GM12878 (cell line): Measurements from ENCODE around the gene RALGPS1. TPM values are rescaled to one million over a fixed set of nuclear protein-coding genes. Genes with fewer than 3 reads are reported as not detected.

Source experiments
- ATAC-seq: fragments of 200-7000 bp; cut with Tn5 transposase; 3 replicates; pipeline ENCODE4 v1.9.1; 2020; ENCODE audit warnings: mild to moderate bottlenecking, moderate library complexity
- BruUV-seq: library from RNA; stranded (reverse); fragments of 400-500 nt; replicated peaks from 2 replicates; lab custom pipeline; 2021; lab: Mats Ljungman, UMichigan
- CTCF ChIA-PET: fragments of 300-600 bp; sonication (Branson Sonifier 250); formaldehyde crosslinking; extraction: SDS; loops from one replicate; lab custom pipeline; 2021; ENCODE audit warnings: inconsistent platforms; lab: Yijun Ruan, JAX
- POLR2A ChIA-PET: fragments of 350-600 bp; formaldehyde crosslinking; extraction: SDS; loops from one replicate; lab custom pipeline; 2021; ENCODE audit warnings: inconsistent platforms; lab: Charles Lee
- RAD21 ChIA-PET: fragments of 300-600 bp; sonication (Branson Sonifier 250); formaldehyde crosslinking; loops from one replicate; lab custom pipeline; 2023; ENCODE audit warnings: antibody characterized with exemption; ENCODE audit not compliant: unreplicated experiment; lab: Charles Lee
- SMC1A ChIA-PET: fragments of 300-600 bp; sonication (Branson Sonifier 250); formaldehyde crosslinking; loops from one replicate; lab custom pipeline; 2023; ENCODE audit not compliant: unreplicated experiment, uncharacterized antibody; lab: Charles Lee
- DNase-seq: peaks from one replicate; pipeline ENCODE4 v3.0.0-alpha.2; 2011; ENCODE audit warnings: low read depth, low spot score
- FAIRE-seq: peaks from 3 replicates; lab custom pipeline; 2011; peaks lifted over from hg19 to GRCh38; lab: Jason Lieb, UNC
- H2AFZ ChIP-seq: 2 replicates; pipeline ENCODE4 v1.6.0; 2011; ENCODE audit warnings: low read depth, low read length, control low read depth; ENCODE audit not compliant: control insufficient read depth
- H3K27ac ChIP-seq: 2 replicates; pipeline ENCODE4 v1.5.1; 2011; ENCODE audit warnings: control low read depth; ENCODE audit not compliant: control insufficient read depth, insufficient read depth
- H3K27me3 ChIP-seq, 2 experiments: replicated peaks in 1 of 2; 2 replicates each; pipeline versions ENCODE4 v1.6.0 to v1.6.1; 2011; ENCODE audit warnings: low read length in 1 of 2; ENCODE audit not compliant: control insufficient read depth in 2 of 2, insufficient read depth in 2 of 2
- H3K36me3 ChIP-seq, 2 experiments: 2 replicates each; pipeline ENCODE4 v1.5.1; 2011; ENCODE audit warnings: low read length in 1 of 2; ENCODE audit not compliant: control insufficient read depth in 2 of 2, insufficient read depth in 2 of 2
- H3K4me1 ChIP-seq: 2 replicates; pipeline ENCODE4 v1.6.1; 2011; ENCODE audit warnings: mild to moderate bottlenecking, low read length, moderate library complexity, mixed read lengths; ENCODE audit not compliant: control insufficient read depth, insufficient read depth
- H3K4me2 ChIP-seq: 2 replicates; pipeline ENCODE4 v1.6.0; 2011; ENCODE audit warnings: control low read depth; ENCODE audit not compliant: control insufficient read depth, insufficient read depth
- H3K4me3 ChIP-seq: fragments of 200-600 bp; sonication (generic); 2 replicates; pipeline ENCODE4 v1.5.1; 2016
- H3K79me2 ChIP-seq: 2 replicates; pipeline ENCODE4 v1.6.0; 2011; ENCODE audit warnings: low read length; ENCODE audit not compliant: control insufficient read depth, insufficient read depth
- H3K9ac ChIP-seq: 2 replicates; pipeline ENCODE4 v1.8.0; 2011; ENCODE audit warnings: low read length, control low read depth, mixed read lengths; ENCODE audit not compliant: control insufficient read depth, insufficient read depth
- H3K9me3 ChIP-seq: replicated peaks from 3 replicates; pipeline ENCODE4 v1.5.1; 2011; ENCODE audit warnings: mild to moderate bottlenecking, low read length; ENCODE audit not compliant: control insufficient read depth, insufficient read depth
- H4K20me1 ChIP-seq: 2 replicates; pipeline ENCODE4 v1.6.0; 2011; ENCODE audit not compliant: control insufficient read depth, insufficient read depth
- ATF7 ChIP-seq: fragments of 450-650 bp; IDR thresholded peaks from 2 replicates; pipeline ENCODE4 v1.6.1; 2016; ENCODE audit warnings: low read depth, mild to moderate bottlenecking
- BCL11A ChIP-seq: IDR thresholded peaks from 2 replicates; pipeline ENCODE4 v1.6.1; 2011; ENCODE audit warnings: low read depth, low read length
- CBFB ChIP-seq: IDR thresholded peaks from 2 replicates; pipeline ENCODE4 v1.6.1; 2016; ENCODE audit warnings: antibody characterized with exemption, low read depth
- EGR1 ChIP-seq, 2 experiments: IDR thresholded peaks; 1 replicate in 1 of 2; 2 replicates in 1 of 2; pipeline ENCODE4 v1.6.1; 2011 to 2012; ENCODE audit warnings: low read depth in 2 of 2, low read length in 2 of 2, borderline replicate concordance in 1 of 2, mild to moderate bottlenecking in 1 of 2, moderate library complexity in 1 of 2
- HDAC6 ChIP-seq: fragments of 200-600 bp; sonication (generic); IDR thresholded peaks from one replicate; pipeline ENCODE4 v1.8.0; 2017; ENCODE audit warnings: antibody characterized with exemption; ENCODE audit not compliant: unreplicated experiment
- NRF1 ChIP-seq: conservative IDR thresholded peaks from 2 replicates; pipeline ENCODE4 v1.6.1; 2011; ENCODE audit warnings: mild to moderate bottlenecking, low read depth, low read length, improper control_type of control experiment
- PAX5 ChIP-seq: IDR thresholded peaks from 2 replicates; pipeline ENCODE4 v1.6.1; 2011; ENCODE audit warnings: low read depth, low read length, borderline replicate concordance
- RUNX3 ChIP-seq: IDR thresholded peaks from 2 replicates; pipeline ENCODE4 v1.6.1; 2012; ENCODE audit warnings: low read length, inconsistent platforms
- SP1 ChIP-seq: IDR thresholded peaks from one replicate; pipeline ENCODE4 v1.6.1; 2011; ENCODE audit warnings: low read depth, low read length
- SREBF2 ChIP-seq: IDR thresholded peaks from 2 replicates; pipeline ENCODE4 v1.6.1; 2012; ENCODE audit warnings: mild to moderate bottlenecking, low read length
- SUZ12 ChIP-seq: fragments of 200-600 bp; sonication (generic); IDR thresholded peaks from one replicate; pipeline ENCODE4 v1.6.1; 2018; ENCODE audit warnings: antibody characterized with exemption, mild to moderate bottlenecking; ENCODE audit not compliant: unreplicated experiment
- WGBS: methylation state at CpG from one replicate; pipeline ENCODE4 v1.1.6; 2016; ENCODE audit warnings: low lambda C conversion rate; ENCODE audit not compliant: insufficient replicate concordance, insufficient coverage; ENCODE audit errors: missing lambda C conversion rate; 5-methylcytosine and 5-hydroxymethylcytosine counted together
- in situ Hi-C: fragments of 300-500 bp; cut with MboI; formaldehyde crosslinking; loops from 9 replicates; pipeline ENCODE4 v1.14.3; 2018; ENCODE audit warnings: mixed read lengths
- intact Hi-C: fragments of 100-400 bp; cut with micrococcal nuclease; formaldehyde crosslinking; loops from one replicate; pipeline ENCODE4 v1.14.2; 2022; ENCODE audit not compliant: unreplicated experiment
- polyA plus RNA-seq, 11 experiments: library from polyadenylated mRNA; depleted of rRNA in 4 of 11; unstranded in 6 of 11; stranded (reverse) in 5 of 11; fragments of >200 nt; fragmentation: Nextera tagmentation in 4 of 11; fragmentation: Illumina TruSeq in 1 of 11; extraction: Ambion mirVana in 4 of 11; extraction: Trizol in 1 of 11; gene quantifications; 1 replicate in 1 of 11; 2 replicates in 10 of 11; pipeline versions ENCODE4 v1.2.1 to v1.2.3, GENCODE V29; 2011 to 2016; ENCODE audit warnings: inconsistent platforms in 2 of 11, missing spikeins in 2 of 11, low read depth in 1 of 11
- total RNA-seq, 4 experiments: library from RNA; depleted of rRNA in 3 of 4; stranded (reverse); fragments of >200 nt in 3 of 4; fragmentation: Illumina TruSeq in 1 of 4; extraction: Trizol in 1 of 4; gene quantifications; 2 replicates each; pipeline versions ENCODE4 v1.2.1 to v1.2.3, GENCODE V29; 2013 to 2021
- TF ChIP-seq, protein P1 (sequence below): IDR thresholded peaks from 2 replicates; pipeline ENCODE4 v1.6.1; 2012; ENCODE audit warnings: mild to moderate bottlenecking, low read depth, low read length

Gene RALGPS1
- total and polyA plus RNA-seq, 10 of the 15 experiments (the other 5 are each of a cell fraction or from before 2014, with no cell fraction given) = 0.13 to 5.6 (median 2.7) TPM

DNA sequence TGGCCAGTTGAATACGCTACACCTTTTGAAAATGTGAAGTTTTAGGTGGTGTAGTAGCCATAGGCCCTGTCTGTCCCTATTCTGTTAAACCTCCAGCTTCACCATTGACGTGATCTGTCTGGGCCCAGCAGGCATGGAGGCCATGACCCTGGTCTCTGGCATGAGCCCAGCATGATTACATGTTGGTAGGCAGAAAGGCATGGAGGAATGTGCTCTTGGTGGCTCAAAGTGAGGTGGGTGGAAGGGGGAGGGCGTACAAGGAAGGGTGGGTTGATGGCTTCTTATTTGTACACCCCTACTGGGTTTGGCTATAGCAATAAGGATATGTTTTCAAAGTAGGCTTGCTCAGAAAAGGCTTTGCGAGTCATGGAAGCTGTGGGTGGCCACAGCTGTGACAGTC, 23.7 kb downstream of the RALGPS1 start (continued):
- TF ChIP-seq SREBF2 (no peak), NRF1 (no peak), ATF7 (no peak), HDAC6 (no peak), CBFB (no peak), BCL11A (no peak), EGR1 (IDR thresholded peaks at IDR 0.05; ENCODE audit: borderline replicate concordance in 1 of 2, low read depth in 2 of 2, low read length in 2 of 2) (no peak)
- TF ChIP-seq, protein P1, sequence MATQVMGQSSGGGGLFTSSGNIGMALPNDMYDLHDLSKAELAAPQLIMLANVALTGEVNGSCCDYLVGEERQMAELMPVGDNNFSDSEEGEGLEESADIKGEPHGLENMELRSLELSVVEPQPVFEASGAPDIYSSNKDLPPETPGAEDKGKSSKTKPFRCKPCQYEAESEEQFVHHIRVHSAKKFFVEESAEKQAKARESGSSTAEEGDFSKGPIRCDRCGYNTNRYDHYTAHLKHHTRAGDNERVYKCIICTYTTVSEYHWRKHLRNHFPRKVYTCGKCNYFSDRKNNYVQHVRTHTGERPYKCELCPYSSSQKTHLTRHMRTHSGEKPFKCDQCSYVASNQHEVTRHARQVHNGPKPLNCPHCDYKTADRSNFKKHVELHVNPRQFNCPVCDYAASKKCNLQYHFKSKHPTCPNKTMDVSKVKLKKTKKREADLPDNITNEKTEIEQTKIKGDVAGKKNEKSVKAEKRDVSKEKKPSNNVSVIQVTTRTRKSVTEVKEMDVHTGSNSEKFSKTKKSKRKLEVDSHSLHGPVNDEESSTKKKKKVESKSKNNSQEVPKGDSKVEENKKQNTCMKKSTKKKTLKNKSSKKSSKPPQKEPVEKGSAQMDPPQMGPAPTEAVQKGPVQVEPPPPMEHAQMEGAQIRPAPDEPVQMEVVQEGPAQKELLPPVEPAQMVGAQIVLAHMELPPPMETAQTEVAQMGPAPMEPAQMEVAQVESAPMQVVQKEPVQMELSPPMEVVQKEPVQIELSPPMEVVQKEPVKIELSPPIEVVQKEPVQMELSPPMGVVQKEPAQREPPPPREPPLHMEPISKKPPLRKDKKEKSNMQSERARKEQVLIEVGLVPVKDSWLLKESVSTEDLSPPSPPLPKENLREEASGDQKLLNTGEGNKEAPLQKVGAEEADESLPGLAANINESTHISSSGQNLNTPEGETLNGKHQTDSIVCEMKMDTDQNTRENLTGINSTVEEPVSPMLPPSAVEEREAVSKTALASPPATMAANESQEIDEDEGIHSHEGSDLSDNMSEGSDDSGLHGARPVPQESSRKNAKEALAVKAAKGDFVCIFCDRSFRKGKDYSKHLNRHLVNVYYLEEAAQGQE = no peak

DNA sequence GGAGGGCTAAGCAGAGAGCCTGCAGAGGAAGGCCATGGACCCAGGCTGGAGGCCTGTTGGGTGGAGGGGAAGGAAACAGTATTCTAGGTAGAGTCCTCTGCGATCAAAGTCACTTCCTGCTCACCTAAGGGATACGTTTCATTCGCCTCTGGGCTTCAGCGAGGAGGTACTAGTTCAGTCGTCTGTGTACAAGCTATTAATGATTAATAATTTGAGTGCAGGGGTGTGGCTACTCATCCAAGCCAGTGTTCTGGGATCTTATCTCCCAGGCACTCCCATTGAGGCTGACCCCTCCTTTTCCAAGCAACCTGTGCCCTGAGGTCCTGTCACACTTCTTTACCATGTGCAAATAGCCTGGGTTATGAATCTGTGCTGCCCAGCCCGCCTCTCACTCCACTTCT, 25.2 kb downstream of the RALGPS1 start:
- POLR2A ChIA-PET = no interaction called here
- RAD21 ChIA-PET = interaction anchor here (0.8 to 6.9 kb wide), 6 partner anchors 129 to 457 kb away, joined by 3 to 91 read pairs (median 14); partner anchors contain the start of gene SLC2A8
- Histone ChIP-seq H3K9me3 (no peaks in the 10 kb centered on the region), H3K9ac (no peak overlapping the region), H3K36me3 (no peaks in the 10 kb centered on the region; a peak in 1 of 4 replicates), H4K20me1 (no peaks in the 10 kb centered on the region), H3K4me2 (no peak overlapping the region), H3K79me2 (no peaks in the 10 kb centered on the region), H3K27ac (no peak overlapping the region), H2AFZ (no peak overlapping the region), H3K27me3 (no peaks in the 10 kb centered on the region), H3K4me1 (no peaks in the 10 kb centered on the region), H3K4me3 (no peak overlapping the region)
- no TSS peak for BruUV-seq
- CTCF ChIA-PET = interaction anchor here (1.0 to 7.4 kb wide), 20 partner anchors 12 to 646 kb away, joined by 3 to 172 read pairs (median 6); partner anchors contain the start of genes LRSAM1, RALGPS1 and RPL12
- intact Hi-C loops (loop anchor here (1.0 to 10.0 kb wide), 5 partner anchors 182 to 485 kb away; partner anchors contain the start of genes ANGPTL2, SLC2A8 and ZNF79), in situ Hi-C loops (loop anchor here (5.0 kb wide), 1 partner anchor 257 kb away; no protein-coding TSS in a partner anchor)
- DNase-seq (no peak), ATAC-seq (no peak), FAIRE-seq (no peak)
- WGBS = 80% methylated on average over 6 of the region's 6 CpGs
- SMC1A ChIA-PET = interaction anchor here (0.8 to 5.4 kb wide), 10 partner anchors 14 to 516 kb away, joined by 3 to 83 read pairs (median 7); no protein-coding TSS in a partner anchor
- TF ChIP-seq BCL11A = no peak
- no peak for TF ChIP-seq SP1
- TF ChIP-seq PAX5 = no peak
- TF ChIP-seq ATF7 = no peak
- TF ChIP-seq SUZ12 = no peak
- TF ChIP-seq RUNX3 = no peak
